ENCODE measurements around the gene CFAP65.
A peak's percentile ranks its signal among the peaks of the same experiment; 100 is the strongest.

CFAP65 gene

DNA sequence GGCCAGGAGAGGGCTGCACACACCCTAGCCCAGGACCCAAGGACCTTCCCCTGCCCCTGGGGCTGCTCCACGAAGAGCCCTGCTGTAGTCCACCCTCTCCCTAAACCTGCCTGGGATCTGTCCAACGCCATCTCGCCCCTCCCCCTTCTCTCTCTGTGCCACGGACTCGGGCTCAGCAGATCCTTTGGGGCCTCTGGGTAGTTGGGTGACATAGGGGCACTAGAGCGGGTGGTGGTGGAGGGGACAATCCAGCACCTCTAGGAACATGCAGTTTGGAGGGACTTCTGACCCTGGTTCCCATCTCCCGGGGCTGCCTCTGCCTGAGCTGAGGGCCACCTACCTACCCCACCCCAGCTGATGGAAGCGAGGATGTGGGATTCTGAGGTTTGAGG lies 40.8 kb downstream of the CFAP65 start:
- Histone ChIP-seq H3K36me3 (no peaks in the 10 kb centered on the region), H3K4me2 (no peak overlapping the region), H3K9me3 (replicated peaks in 1 of 11) (peaks cover 0 to 4% (median 0%) of the 10 kb centered on the region in 11 experiments; a peak in 1 of 22 replicates), H3K9ac (no peak overlapping the region), H3K4me1 (peaks cover 0 to 12% (median 2%) of the 10 kb centered on the region in 10 experiments; a peak in 6 of 20 replicates), H4K20me1 (peaks cover 0 to 70% (median 22%) of the 10 kb centered on the region in 11 experiments; a peak in 12 of 22 replicates), H3K4me3 (no peak overlapping the region), H3K27ac (no peak overlapping the region), H3K27me3 (peaks cover 97 to 100% (median 99%) of the 10 kb centered on the region in 11 experiments)
- TF ChIP-seq Cebpa-rat (IDR thresholded peaks at IDR 0.05), result no peak

DNA sequence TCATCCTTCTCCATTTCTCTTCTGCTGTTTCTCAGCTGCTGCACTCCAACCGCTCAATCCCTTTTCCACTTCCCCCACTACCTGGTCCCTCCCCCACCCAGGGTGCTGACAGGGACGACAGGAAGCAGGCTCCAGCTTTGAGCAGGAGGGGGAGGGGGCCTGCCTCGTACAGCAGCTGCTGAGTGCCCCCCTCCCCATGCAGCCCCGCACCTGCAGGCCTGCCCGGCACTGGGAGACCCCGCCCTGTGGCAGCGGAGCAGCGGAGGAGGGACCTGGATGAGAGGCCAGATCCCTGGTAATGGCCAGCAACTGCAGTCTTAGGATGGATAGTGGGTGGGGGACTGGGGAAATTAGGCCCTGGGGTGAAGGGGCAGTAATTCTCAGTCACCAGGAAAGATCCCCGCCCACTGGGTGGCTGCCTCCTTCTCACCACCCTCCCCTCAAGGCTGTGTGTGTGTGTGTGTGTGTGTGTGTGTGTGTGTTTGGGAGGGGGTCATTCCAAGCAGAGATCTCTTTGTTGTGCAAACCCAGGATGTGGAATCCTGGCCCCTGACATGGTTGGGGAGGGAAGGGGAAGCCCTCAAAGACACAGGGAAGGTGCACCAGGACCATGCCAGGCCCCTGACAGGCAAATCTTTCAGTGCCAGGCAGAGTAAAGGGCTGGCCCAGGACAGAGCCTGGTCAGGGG lies 41.3 kb downstream of the CFAP65 start:
- Histone ChIP-seq H3K9me3 (replicated peaks in 1 of 11) (peaks cover 0 to 4% (median 0%) of the 10 kb centered on the region in 11 experiments; a peak in 1 of 22 replicates), H3K36me3 (no peaks in the 10 kb centered on the region), H3K9ac (no peak overlapping the region), H3K4me1 (peaks cover 0 to 12% (median 2%) of the 10 kb centered on the region in 10 experiments; a peak in 6 of 20 replicates), H3K27ac (no peak overlapping the region), H3K4me3 (no peak overlapping the region), H3K27me3 (peaks cover 97 to 100% (median 99%) of the 10 kb centered on the region in 11 experiments), H3K4me2 (peak overlapping the region in 3 of 11 experiments; percentile 21 to 40 (median 34); a peak in 5 of 22 replicates), H4K20me1 (peaks cover 0 to 70% (median 26%) of the 10 kb centered on the region in 11 experiments; a peak in 13 of 22 replicates)
- no peak for TF ChIP-seq Cebpa-rat (IDR thresholded peaks at IDR 0.05)

DNA sequence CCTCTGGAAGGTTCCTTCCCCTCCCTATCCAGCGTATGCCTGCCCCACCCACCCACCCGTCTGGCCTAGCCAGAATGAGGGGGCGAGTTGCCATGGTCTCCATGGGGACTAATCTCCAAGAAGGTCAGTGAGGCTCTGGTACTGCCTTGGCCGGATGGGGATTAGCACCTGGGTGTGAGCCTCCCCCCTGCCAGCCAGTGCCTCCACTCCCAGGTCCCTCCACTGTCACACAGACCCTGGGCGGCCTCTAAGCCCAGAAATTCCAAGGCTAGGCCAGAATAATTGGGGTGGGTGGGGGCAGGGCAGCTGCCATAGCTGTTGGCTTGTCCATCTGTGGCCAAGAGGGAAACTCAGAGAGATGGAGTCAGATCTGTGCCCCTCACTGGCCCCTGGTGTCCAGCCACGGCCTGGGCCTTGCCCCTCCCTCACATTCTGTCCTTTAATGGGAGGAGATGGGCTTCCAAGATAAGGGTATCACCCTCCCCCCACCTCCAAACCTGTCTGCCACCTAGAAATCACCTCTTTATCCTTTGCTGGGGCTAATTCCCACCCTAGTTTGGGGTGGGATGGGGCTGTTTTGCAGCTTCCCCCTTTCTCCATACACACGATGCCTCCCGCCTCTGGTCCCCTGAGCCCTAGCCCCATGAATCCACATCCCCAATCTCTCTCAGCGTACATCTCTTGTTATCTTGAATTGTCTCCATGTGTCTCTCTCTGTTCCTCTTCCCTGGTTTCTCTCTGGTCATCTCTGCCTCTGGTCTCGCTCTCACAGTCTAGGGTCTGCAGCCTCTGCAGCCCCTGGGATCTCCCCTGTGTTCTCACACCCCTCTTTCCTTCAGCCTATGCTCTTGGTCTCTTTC lies 42.1 kb downstream of the CFAP65 start:
- Histone ChIP-seq H3K4me1 (peaks cover 0 to 12% (median 2%) of the 10 kb centered on the region in 10 experiments; a peak in 6 of 20 replicates), H3K4me2 (peak overlapping the region in 2 of 11 experiments; percentile 21 to 34; a peak in 2 of 22 replicates), H3K27me3 (peaks cover 99 to 100% (median 100%) of the 10 kb centered on the region in 11 experiments), H3K9ac (no peak overlapping the region), H4K20me1 (peaks cover 0 to 74% (median 30%) of the 10 kb centered on the region in 11 experiments; a peak in 13 of 22 replicates), H3K36me3 (no peaks in the 10 kb centered on the region), H3K27ac (no peak overlapping the region), H3K9me3 (replicated peaks in 1 of 11) (peaks cover 0 to 4% (median 0%) of the 10 kb centered on the region in 11 experiments; a peak in 1 of 22 replicates), H3K4me3 (no peak overlapping the region)
- TF ChIP-seq Cebpa-rat (IDR thresholded peaks at IDR 0.05), result no peak

DNA sequence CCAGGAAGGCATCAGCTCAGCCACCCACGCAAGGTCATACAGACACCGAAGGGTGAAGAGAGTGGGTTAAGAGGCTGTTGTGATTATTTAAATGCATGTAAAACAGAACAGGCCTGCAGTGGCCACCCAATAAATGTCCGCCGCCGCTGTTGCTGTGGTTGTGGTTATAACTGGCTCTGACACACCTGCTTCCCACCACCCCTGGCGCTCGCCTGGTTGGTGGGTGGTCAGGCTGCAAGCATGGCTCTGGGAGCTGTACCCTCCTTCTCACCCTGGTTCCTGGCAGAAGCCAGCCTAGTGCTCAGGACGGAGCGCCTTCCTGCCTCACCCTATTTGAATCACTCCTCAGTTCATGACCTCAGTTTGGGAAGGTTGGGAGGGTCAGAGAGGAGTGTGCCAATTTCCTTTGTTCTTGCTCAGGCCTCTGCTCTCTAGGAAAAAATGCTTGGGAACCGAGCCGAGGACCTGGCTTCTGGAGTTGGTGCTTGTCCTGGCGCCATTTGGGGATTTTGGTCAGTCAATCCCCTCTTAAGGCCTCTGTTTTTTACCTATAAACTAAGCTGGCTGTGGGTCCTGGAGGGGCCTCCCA lies 42.8 kb downstream of the CFAP65 start:
- Histone ChIP-seq H3K4me2 (no peak overlapping the region), H3K9ac (no peak overlapping the region), H3K4me3 (no peak overlapping the region), H3K27me3 (peaks cover 99 to 100% (median 100%) of the 10 kb centered on the region in 11 experiments), H3K36me3 (no peaks in the 10 kb centered on the region), H3K9me3 (replicated peaks in 1 of 11) (peaks cover 0 to 4% (median 0%) of the 10 kb centered on the region in 11 experiments; a peak in 1 of 22 replicates), H4K20me1 (peaks cover 0 to 78% (median 36%) of the 10 kb centered on the region in 11 experiments; a peak in 15 of 22 replicates), H3K27ac (no peak overlapping the region), H3K4me1 (peaks cover 0 to 12% (median 4%) of the 10 kb centered on the region in 10 experiments; a peak in 7 of 20 replicates)
- TF ChIP-seq Cebpa-rat (IDR thresholded peaks at IDR 0.05), result no peak

DNA sequence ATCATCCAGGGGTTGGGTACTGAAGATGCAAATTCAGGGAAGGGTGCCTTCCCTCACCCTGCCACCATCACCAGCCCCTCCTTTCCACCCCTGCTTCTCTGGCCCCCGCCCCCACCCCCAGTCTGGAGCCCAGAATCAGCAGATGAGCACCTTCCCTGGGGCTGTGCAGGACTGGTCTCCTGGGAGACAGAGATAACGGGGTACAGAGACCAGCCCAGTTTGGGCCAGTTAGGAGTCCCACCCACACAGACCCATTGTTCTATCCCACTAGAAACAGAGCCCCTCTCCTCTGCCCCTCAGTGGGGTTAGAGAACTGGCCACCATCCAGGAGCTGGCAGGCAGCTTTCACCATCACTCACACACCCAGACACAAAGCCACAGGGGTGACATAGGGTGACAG lies 43.6 kb downstream of the CFAP65 start:
- no peak for TF ChIP-seq Cebpa-rat (IDR thresholded peaks at IDR 0.05)
- no peak overlapping the region for H3K4me3 ChIP-seq
- H3K27ac ChIP-seq, result no peak overlapping the region
- H3K9me3 ChIP-seq (replicated peaks in 1 of 11), result no peaks in the 10 kb centered on the region
- H3K9ac ChIP-seq, result no peak overlapping the region
- H3K27me3 ChIP-seq, result peaks cover 99 to 100% (median 100%) of the 10 kb centered on the region in 11 experiments
- H3K4me2 ChIP-seq, result no peak overlapping the region
- H3K4me1 ChIP-seq, result peaks cover 0 to 15% (median 5%) of the 10 kb centered on the region in 10 experiments; a peak in 7 of 20 replicates
- no peaks in the 10 kb centered on the region for H3K36me3 ChIP-seq
- peaks cover 0 to 79% (median 37%) of the 10 kb centered on the region in 11 experiments; a peak in 15 of 22 replicates for H4K20me1 ChIP-seq

DNA sequence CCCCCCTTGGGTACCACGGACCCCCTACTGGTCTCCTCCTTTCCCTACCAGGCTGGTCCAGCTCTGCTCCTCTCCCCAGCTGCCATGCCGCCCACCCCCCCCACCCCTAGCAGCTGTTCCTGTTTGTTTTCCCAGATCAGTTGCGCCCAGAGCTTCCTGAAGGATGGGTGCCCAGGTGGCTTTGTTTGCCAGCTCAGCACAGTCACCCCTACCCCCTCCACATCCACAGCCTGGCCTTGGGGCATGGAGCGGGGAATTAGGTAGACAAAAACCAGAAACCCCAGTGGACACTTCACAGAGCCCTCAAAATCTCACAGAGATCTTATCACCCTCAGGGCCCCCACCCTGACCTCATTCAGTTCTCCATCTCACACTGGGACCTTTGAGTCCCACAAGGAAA lies 44.4 kb downstream of the CFAP65 start:
- TF ChIP-seq Cebpa-rat (IDR thresholded peaks at IDR 0.05), result no peak
- Histone ChIP-seq H3K9ac (no peak overlapping the region), H3K27ac (no peak overlapping the region), H3K36me3 (no peaks in the 10 kb centered on the region), H4K20me1 (peaks cover 0 to 80% (median 39%) of the 10 kb centered on the region in 11 experiments; a peak in 15 of 22 replicates), H3K9me3 (replicated peaks in 1 of 11) (no peaks in the 10 kb centered on the region), H3K4me2 (no peak overlapping the region), H3K27me3 (peaks cover 99 to 100% (median 100%) of the 10 kb centered on the region in 11 experiments), H3K4me1 (peaks cover 0 to 15% (median 5%) of the 10 kb centered on the region in 10 experiments; a peak in 7 of 20 replicates), H3K4me3 (no peak overlapping the region)

DNA sequence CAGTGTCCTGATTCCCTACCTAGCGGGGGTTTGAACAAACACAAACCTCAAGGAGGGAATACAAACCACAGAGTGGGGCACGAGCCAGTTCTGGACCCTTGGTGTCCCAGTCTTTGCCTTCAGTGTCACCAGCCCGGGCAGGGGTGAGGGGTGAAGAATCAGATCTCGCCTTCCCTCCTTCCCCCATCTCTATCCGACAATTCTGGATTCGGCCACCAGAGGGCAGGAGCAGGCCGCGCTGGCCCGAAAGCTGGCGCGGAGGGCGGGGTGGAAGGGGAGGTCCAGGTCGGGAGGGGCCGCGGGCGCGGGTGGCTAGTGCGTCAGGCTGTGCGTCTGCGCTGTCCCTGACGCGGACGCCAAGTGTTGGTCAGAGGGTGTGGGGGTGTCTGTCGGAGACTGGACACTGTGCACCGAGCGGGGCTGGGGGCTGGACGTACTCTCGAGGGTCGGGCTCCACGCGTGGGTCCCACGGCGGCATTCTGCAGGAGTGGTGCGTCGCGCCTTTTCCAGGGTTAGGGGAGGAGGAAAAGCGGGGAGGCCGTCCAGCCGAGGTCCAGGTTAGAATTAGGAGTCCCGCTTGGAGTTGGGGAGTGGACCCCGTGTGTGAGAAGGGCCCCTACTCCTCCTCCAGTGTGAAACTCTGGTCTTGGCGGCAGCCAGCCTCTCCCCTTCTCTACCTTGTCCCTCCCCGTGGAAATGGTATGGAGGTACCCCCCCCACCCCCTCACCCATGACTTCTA lies 45.2 kb downstream of the CFAP65 start:
- peak overlapping the region in 9 of 11 experiments; percentile 26 to 77 (median 31); a peak in 10 of 22 replicates for H3K4me2 ChIP-seq
- H3K9me3 ChIP-seq (replicated peaks in 1 of 11), result no peaks in the 10 kb centered on the region
- H3K4me3 ChIP-seq, result peak overlapping the region in 1 of 10 experiments; percentile 28; a peak in 1 of 20 replicates
- H3K4me1 ChIP-seq, result peaks cover 0 to 15% (median 5%) of the 10 kb centered on the region in 10 experiments; a peak in 7 of 20 replicates
- no peaks in the 10 kb centered on the region for H3K36me3 ChIP-seq
- no peak for TF ChIP-seq Cebpa-rat (IDR thresholded peaks at IDR 0.05)
- peaks cover 99 to 100% (median 100%) of the 10 kb centered on the region in 11 experiments for H3K27me3 ChIP-seq
- peaks cover 0 to 83% (median 37%) of the 10 kb centered on the region in 11 experiments; a peak in 15 of 22 replicates for H4K20me1 ChIP-seq
- no peak overlapping the region for H3K27ac ChIP-seq
- H3K9ac ChIP-seq, result no peak overlapping the region

DNA sequence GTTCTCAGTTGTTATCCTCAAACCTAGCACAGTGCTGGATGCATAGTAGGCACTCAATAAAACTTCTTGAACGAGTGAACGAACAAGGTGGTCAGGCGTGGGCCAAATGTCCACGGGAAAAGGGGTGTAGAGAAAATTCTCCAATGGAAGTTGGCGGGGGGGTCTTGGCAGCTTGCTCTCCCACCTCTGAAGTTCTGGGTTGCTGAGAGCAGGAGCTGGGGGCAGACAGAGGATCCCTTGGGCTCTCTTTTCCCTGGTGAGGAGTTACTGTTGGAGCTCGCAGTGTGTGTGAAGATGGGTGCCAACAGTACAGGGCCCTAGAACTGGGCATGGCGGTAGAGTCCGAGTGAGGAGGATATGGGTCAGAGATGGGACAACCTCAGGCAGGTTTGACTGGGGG lies 45.8 kb downstream of the CFAP65 start:
- no peaks in the 10 kb centered on the region for H3K9me3 ChIP-seq (replicated peaks in 1 of 11)
- TF ChIP-seq Cebpa-rat (IDR thresholded peaks at IDR 0.05), result no peak
- no peak overlapping the region for H3K4me3 ChIP-seq
- H3K36me3 ChIP-seq, result no peaks in the 10 kb centered on the region
- peaks cover 0 to 15% (median 5%) of the 10 kb centered on the region in 10 experiments; a peak in 7 of 20 replicates for H3K4me1 ChIP-seq
- H3K27me3 ChIP-seq, result peaks cover 99 to 100% (median 100%) of the 10 kb centered on the region in 11 experiments
- peak overlapping the region in 3 of 11 experiments; percentile 26 to 77 (median 45); a peak in 2 of 22 replicates for H3K4me2 ChIP-seq
- peaks cover 0 to 83% (median 32%) of the 10 kb centered on the region in 11 experiments; a peak in 15 of 22 replicates for H4K20me1 ChIP-seq
- H3K27ac ChIP-seq, result no peak overlapping the region
- H3K9ac ChIP-seq, result no peak overlapping the region
